Fibroblast of skin of abdomen (primary cell): ENCODE results near the gene SLC4A7.
"Not testable (repeated sequence)": the region's sequence is repeated elsewhere in the genome, so short reads cannot be mapped to it uniquely, and the experiment has no call there.

ENCODE experiments used
- DNase-seq: peaks from one replicate; pipeline ENCODE4 v3.0.0-alpha.2; 2013

The SLC4A7 gene

DNA sequence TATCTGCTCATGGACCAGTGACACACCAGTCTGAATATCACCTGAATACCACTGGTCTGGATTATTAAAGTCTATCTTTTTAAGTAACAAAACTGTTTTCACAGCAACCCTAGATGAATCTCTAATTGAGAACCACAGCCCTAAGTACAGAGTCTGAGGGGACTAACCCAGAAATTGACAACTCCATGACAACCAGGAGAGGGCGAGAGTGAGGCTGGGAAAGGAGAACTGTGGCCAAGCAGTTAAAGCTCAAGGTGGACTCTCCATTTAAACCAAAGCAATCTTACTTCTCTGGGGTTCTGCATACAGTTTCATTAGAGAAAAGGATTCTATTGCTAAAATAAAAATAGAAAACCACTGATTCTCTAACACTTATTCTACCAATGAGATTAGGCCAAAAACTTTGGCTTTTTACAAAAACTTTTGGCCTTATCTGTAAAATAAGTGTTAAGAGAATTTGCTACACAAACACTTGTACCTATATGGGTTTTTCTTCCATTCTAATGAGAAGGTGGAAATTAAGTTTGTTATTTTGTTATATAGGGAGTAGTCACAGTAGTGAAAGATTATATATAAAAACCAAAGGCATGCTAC is 126.4 kb downstream of the SLC4A7 start:
- DNase-seq = peak; percentile 54

DNA sequence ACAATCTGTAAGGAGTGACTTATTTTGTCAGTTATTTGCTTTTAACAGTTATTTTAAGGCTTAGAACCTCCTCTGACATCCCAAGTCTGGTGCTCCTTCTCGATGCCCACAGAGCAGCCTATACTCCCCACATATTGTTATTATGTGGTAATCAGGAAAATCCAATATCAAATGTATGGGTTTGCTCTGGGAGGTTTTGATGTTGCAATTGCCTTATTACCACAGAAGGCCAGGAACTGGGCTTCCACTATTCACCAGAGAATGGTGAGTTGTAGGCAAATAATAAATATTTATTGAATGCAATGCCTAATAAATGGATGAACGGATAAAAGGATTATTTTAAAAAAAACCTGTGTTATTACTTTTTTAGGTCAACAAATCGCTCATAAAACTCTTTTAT is 127.2 kb downstream of the SLC4A7 start:
- DNase-seq = no peak

DNA sequence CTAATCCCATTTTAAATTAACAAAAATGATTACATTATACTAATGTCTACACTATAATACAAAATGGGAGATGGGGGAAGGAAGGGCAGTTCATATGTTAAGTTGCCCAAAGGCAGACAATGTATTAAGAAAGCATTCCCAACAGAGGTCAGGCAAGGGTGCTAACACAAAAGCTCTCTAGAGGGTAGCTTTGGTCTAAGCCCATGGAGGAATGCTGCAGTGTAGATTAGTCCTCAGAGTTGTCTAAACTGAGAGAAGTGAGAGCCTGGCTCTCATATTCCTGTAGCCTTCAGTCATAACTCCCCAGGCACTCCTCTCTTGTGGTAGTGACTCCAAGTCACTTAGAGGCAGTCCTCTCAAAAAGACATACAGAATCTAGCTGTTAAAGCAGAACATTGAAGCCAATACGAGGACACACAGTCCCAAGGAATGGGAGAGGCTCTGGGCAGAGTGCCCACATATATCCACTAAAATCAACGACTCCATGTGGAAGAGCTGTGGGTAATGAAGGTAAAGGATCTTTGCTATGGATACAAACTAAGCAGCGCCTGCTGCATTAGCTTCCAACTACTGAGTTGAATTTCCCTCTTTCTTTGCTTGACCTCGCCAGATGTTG is 129.5 kb downstream of the SLC4A7 start:
- no peak for DNase-seq

DNA sequence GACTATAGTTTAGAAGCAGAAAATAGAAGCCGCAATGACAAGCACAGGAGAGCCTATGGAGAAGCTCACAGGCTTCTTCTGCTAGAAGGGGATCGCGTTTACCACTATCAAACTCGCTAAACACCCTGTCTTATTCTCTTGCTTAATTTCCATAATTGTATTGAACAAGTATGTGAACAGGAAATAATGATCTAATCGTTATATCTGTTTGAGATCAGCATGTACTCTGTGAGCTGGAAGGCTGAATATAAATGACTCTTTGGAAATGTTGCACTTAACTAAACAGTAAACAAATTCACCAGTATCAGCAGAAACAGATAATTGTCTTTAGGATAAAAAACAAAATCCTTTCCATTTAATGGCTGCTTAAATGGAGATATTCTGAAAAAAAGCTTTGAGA is 130.0 kb downstream of the SLC4A7 start:
- DNase-seq = no peak

DNA sequence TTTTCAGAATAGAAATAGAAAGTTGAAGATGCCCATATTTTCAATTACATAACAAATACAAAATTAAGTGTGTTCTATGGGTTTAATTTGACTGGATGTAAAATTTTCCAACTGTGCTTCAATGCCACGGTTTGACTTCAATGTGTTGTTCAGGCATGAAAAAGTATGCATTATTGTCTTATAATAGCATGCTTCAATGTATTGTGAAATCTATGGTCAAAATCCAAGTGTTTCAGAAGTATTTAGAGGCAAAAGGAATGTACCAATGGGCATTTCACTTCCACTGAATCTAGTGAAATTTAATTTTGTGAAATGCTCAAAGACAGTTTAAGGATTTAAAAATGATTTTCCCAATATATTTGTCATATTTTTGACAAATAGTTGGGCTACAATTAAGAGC is 131.0 kb downstream of the SLC4A7 start:
- peak; percentile 42 for DNase-seq

DNA sequence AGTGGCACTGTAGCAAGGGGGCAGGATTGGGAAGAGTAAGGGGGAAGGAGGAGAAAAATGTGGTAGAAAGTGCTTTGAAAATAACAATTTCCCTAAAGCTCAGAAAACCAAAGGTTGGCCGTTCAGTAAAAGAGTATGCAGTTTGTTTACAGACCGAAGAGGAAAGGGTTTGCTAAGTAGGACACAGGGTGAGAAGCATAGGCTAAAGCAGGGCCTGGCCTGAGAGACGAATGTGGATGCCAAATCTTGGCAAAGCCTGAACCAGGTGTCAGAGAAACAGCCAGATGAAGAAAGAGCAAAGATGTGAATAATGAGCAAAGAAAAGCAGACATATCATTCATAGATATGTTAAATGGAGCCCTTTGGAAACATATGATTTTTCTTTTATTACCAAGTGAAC is 132.1 kb downstream of the SLC4A7 start:
- DNase-seq = no peak

DNA sequence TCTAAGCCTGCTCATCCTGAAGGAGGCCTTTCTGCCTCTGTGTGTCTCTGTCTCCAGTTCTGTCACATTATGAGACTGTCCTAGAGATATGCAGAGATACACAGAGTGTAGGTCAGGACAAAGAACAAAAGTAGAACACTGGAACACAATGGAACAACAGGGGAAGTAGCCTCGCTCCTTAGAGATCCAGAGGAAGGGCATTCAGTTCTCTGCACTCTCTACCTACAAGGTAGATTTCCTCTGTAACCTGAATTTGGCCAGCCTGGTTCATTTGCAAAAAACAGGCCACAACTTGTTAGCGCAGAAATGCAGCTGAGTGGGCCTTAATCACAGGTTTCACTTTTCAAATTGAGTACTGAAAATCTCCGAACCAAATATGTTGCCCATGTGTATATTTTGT is 134.4 kb downstream of the SLC4A7 start:
- no peak for DNase-seq

DNA sequence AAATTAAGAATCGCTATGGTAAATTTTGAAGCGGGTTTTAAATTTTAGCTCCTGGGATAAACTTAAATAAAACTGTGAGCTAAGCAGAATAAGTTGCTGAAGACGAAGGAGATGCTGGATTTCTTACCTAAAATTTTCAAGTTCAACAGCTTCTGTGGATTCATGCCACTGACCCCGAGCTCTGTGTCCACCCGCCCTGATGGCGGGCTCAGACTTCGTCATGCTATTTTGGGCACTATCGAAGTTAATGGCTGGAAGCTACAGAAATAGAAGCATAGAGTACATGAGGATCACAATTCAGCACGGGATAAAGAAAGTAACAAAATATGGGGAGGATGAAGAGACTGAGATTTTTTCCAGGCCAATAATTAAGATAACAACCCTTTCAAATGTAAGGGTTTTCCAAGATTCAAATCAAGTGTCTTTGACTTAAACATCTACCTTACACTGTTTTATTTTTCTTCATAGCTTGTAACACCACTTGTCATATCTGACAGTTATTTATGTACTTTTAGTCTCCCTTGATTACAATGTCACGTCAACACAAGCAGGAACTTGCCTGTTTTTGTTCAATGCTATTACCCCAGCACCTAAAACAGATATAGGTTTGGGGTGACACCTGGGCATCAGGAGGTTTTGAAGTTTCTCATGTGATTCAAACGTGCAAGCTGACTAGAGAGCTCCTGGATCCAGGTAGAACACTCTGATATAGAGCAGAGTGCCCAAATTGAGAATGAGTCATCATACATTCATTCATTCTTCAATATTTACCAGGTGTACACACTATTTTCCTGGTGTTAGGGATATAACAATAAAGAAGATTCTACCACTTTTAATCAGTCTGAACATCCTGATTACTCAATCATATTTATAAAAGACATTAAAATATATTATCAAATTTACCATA is 138.0 kb downstream of the SLC4A7 start:
- DNase-seq = no peak

DNA sequence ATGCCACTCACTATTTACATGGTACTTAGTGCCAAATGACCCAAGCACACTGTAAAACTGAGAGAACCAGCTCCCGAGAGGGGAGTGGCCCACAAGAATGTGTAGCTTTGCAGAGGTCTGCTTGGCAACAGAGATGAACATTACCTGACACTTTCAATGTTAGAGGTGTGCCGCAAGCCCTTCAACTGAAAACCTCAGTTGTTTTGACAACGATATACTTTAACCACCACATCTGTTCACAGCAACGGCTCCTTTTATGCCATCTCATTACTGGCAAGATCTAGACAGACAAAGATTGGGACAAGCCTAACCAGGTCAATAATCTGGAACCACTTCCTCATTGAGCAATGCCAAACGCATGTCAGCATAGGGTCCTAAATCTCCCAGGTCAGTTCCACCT is 138.7 kb downstream of the SLC4A7 start:
- no peak for DNase-seq

DNA sequence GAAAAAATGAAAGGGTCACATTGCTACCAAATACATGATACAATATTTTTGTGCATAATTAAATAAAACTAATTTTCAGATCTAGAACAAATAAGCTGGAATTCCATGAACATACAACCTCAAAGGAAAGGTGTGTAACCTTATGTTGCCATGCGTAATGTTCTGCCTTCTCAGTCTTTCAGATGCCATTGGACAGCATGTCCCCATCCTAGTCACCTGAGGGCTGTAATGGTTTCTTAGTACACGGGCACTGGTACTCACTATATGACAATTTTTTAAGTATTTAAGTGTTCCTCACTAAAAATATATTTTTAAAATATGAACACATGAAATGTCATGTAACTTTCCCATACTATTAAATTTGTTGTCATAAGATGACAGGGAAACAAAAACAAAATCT is 139.1 kb downstream of the SLC4A7 start:
- no peak for DNase-seq

DNA sequence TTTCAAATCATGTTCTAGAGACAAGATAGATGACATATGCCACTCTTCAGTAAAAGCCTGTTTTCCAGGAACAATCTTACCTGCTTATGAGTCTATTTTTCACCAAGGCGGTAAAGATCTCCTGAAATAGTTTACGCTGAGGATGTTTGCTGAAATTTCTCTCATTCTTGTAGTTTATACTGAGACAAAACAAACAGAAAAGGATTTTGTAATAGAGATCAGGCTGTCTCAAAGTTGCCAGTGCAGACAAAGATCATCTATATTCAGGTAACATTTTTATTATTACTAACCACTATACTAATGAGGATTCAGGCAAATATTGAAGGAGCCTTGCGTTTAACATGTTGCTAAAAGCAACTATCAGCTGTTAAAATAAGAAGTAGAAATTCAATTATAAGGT is 140.0 kb downstream of the SLC4A7 start:
- no peak for DNase-seq

DNA sequence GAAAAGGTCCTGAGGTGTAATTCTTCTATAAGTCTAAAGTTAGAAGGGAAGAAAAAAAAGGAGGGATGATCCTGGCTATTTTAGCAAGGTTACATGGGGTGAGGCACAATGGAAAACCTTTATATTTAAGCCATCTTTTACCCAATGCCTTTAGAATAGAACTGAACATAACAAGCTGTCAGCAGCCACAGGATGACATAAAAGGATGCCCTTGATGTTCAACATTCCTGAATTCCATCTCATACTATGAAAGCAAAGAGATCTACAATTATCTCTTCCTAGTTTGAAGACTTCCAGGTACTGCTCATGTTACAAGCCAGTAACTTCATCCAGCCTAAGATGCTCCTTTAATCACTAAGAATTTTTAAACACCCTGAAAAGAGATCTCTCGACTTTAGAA is 141.9 kb downstream of the SLC4A7 start:
- peak; percentile 16 for DNase-seq

DNA sequence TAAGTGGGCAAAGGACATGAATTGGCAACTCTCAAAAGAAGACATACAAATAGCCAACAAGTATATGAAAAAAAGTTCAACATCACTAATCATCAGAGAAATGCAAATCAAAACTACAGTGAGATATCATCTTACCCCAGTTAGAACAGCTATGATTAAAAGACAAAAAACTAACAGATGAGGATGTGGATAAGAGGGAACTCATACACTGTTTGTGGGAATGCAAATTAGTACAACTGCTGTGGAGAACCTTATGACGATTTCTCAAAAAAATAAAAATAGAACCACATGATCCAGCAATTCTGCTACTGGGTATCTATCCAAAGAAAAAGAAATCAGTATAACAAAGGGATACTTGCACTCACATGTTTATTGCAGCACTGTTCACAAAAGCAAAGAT is 143.7 kb downstream of the SLC4A7 start:
- no peak for DNase-seq

DNA sequence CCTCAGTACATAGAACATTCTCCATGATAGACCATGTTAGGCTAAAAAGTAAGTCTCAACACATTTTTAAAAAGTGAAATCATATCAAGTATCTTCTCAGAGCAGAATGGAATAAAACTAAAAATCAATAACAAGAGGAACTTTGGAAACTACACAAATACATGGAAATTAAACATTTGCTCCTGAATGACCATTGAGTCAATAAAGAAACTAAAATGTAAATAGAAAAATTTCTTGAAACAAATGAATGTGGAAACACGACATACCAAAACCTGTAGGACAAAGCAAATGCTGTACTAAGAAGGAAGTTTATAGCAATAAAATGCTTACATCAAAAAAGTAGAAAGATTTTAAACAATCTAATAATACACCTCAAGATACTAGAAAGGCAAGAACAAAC is 148.6 kb downstream of the SLC4A7 start:
- no peak for DNase-seq

DNA sequence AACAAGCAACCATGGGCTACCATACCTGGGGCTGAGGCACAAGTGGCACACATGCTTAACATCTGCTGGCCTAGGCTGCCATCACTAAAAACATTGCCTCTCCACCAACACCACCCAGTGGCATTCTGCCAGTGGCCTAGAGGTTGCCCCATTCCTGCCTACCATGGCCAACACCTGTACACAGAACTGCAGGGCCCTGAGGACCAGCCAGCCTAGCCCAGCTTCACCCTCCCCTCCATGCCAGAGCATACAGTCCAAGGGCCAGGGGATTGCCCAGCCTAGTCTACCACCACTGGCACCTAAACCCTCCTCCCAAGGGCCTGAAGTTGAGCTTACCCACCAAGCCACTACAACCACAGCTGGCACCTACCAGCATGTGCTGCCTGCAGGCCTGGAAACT is 150.3 kb downstream of the SLC4A7 start:
- DNase-seq = no peak

DNA sequence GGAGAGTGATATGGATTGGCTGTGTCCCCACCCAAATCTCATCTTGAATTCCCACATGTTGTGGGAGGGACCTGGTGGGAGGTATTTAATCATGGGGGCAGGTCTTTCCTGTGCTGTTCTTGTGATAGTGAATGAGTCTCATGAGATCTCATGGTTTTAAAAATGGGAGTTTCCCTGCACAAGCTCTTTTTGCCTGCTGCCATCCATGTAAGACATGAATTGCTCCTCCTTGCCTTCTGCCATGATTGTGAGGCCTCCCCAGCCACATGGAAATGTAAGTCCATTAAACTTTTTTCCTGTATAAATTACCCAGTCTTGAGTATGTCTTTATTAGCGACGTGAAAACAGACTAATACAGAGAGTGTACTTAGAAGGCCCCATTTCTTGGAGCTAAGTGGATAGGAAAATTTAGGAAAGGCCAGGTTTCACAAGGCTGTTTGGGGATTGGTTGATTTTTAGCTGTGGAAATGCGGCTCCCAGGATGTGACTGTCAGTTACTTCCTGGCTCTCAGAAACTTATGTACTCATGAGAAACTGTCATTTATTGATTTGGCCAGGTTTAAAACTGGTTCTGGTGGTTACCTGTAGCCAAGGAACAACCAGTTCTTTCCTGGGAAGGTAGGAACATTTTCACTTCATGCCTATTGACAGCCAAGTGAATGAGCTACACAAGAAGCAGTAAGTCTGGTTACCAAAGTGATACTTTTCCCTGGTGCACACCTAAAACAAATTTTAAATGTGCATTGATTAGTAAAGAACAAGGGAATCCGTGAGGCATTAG is 155.0 kb downstream of the SLC4A7 start:
- DNase-seq = not testable (repeated sequence)

DNA sequence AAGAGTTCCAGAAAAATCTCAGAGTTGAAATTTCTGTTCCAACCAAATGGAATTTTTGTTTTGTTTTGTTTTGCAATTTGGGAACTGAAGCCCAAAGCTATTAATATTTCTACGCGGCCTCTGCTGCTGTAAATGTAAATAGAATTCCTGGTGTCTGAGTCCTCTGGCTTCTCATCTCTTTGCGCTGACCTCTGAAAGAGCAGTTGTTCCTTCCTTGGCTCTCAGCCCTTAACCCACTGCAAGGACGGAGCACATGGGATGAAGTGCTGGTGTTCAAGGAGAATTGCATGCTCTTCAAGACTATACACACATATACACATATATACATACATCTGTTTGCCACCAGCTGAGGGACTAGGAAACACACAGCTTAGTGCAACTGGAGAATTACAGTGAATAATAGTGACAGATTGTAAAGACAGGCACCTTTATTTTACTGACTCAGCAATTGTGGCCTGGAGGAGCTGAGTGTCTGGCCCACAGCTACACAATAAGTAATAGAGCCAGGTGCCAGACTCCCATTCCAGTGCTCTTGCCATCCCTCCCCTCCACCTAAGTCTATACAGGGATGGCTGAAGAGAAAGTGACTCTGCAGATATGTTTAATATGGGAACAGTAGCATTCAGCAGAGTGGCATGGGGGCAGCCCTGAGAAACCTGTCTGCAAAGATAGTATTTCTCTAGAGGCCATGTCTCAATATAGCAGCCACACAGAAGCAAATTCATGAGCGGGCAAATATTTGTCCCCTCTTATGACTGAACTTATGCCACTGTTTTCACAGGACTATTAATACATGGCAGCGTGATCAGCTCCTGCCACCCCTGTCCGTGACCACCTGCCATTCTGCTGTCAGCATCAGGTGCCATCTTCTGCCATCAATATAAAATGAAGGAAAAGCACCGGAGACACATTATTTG is 157.3 kb downstream of the SLC4A7 start:
- peak; percentile 91 for DNase-seq

DNA sequence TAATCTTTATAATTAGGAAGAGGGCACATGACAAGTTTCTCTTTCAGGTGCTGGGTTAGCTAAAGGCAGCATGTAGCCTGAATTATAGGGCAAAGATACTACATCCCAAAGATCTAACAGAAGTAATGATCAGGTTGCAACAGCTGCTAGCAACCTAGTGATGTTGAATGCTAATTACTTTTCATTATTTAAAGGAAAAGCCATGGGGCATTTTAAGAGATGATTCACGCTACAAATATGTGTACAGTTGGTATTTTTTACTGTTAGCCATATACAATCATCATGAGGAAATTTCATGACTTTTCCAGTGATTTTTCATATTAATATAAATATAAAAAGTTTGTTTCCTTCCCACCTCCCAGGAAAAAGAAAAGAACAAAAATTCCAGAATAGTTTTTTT is 158.0 kb downstream of the SLC4A7 start:
- DNase-seq = peak; percentile 45

DNA sequence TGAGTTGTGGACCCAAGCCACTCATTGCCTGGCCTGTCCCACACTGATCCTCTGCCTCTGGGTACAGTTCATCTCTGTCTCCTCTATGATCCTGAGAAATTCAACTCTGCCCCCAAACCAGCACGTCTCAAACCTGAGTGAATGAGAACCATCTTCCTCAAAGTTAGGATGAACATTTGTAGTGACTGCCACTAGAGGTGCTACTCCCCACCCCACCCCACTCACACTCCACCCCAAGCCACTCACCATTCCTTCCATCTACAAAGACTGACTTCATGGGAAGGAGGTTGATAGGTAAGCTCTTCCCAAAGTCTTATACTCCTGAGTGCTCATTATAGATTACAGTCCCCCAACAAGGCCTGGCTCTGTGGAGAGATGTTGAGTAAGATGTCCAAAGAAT is 158.8 kb downstream of the SLC4A7 start:
- DNase-seq = no peak

DNA sequence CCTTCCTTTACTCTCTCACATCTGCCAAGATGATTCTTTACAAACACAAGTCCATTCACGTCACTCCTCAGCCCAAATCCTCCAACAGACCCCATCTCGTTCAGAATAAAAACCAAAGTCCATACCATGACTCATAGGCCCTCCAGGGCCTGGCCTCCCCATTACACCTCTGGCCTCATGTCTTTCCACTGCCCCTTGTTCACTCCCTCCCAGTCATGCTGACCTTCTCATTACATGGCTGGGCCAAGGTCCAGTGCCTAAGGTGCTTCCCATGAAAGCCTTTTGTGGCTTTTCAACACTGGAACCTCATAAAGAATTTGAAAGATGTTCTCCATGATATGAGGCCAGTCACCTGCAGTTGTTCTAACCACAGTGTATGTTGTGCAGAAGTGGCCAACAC is 159.5 kb downstream of the SLC4A7 start:
- no peak for DNase-seq

DNA sequence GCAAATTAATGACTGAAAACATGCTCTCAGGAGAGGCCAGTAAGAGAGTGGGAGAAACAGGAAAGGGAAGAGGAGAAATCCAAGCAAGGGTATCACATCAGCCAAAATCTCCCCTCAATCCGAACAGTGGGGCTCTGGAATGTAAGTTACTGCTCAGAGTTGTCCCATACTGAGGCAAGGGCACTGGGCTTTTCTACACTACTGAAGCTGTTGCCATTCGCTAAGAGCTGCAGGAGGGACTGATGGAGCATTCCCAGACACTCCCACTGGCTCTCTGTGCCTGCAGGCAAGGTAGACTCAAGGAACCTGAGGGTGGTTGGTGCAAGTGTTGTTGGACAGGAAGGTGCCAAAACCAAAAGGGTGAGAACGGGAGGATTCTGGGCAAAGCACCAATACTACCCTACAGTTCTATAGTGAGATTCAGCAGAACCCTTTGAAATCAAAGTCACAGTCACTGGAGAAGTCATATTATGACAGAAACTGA is 161.1 kb downstream of the SLC4A7 start:
- no peak for DNase-seq
